NCI-H2196 treated with DMSO at 0.1 percent for 48 hours (cell line): ENCODE measurements around the gene GATA1.

ENCODE experiments used
- DNase-seq: peaks from one replicate; lab custom pipeline; 2025; ENCODE audit not compliant: unreplicated experiment; lab: John Stamatoyannopoulos, UW

Gene GATA1

GRCh38 chrX:48839686-48840085 lies 53.3 kb downstream of the GATA1 start:
- no peak for DNase-seq
